ENCODE results near the gene SNX1. TPM values are rescaled to one million over a fixed set of nuclear protein-coding genes. Genes with fewer than 3 reads are reported as not detected.

The SNX1 gene
- polyA plus RNA-seq, 2 of the 4 experiments (the other 2 are of a cell fraction), result 86.7 to 89.4 TPM

- 37% methylated on average over 7 of the region's 8 CpGs for WGBS (ENCODE audit: missing lambda C conversion rate)
- H3K4me2 ChIP-seq, result peak overlapping the region; percentile 43
- ATAC-seq (peak in 1 of 2 experiments; percentile 60; a peak in 3 of 6 replicates), FAIRE-seq (no peak), DNase-seq (ENCODE audit: low read depth in 1 of 2, low spot score in 1 of 2) (peak; percentile 52 to 79)
- ChIA-PET CTCF (interaction anchor here (0.6 to 15.1 kb wide), 7 partner anchors 10 to 779 kb away, joined by 3 to 173 read pairs (median 12); no protein-coding TSS in a partner anchor), POLR2A (no interaction called here)
- TF ChIP-seq ZSCAN20 (CRISPR knock-in tag; IDR thresholded peaks at IDR 0.05) (no peak), KDM1A (IDR thresholded peaks at IDR 0.05; ENCODE audit: low read depth) (no peak), RARB (CRISPR knock-in tag; IDR thresholded peaks at IDR 0.05) (no peak), MAX (IDR thresholded peaks at IDR 0.05) (0 out of 2 replicates have a peak, but pooled peaks have one; percentile 40), FOSL2 (IDR thresholded peaks at IDR 0.05) (no peak), FOSL2 (CRISPR knock-in tag; IDR thresholded peaks at IDR 0.05) (0 out of 2 replicates have a peak, but pooled peaks have one; percentile 12), HEYL (CRISPR knock-in tag; IDR thresholded peaks at IDR 0.05) (no peak), SREBF2 (IDR thresholded peaks at IDR 0.05) (no peak), EHF (CRISPR knock-in tag; IDR thresholded peaks at IDR 0.05) (no peak), RAD21 (conservative IDR thresholded peaks at IDR 0.05 in 1 of 2, IDR thresholded peaks at IDR 0.05 in 1 of 2) (0 out of 5 replicates have a peak, but pooled peaks of 1 of the 2 experiments have one; percentile 11), CTCF (IDR thresholded peaks at IDR 0.05) (no peak), JUN (IDR thresholded peaks at IDR 0.05) (0 out of 5 replicates have a peak, but pooled peaks of 1 of the 2 experiments have one; percentile 31), HMGXB4 (CRISPR knock-in tag; IDR thresholded peaks at IDR 0.05; ENCODE audit: borderline replicate concordance) (no peak), CBX2 (IDR thresholded peaks at IDR 0.05; ENCODE audit: borderline replicate concordance, low read depth) (no peak), MAZ (IDR thresholded peaks at IDR 0.05; ENCODE audit: borderline replicate concordance, low read depth, low read length) (no peak), CHD2 (IDR thresholded peaks at IDR 0.05; ENCODE audit: low read length, partially characterized antibody) (peak; percentile 36), NPAS2 (CRISPR knock-in tag; IDR thresholded peaks at IDR 0.05; ENCODE audit: borderline replicate concordance) (no peak)
- TF ChIP-seq, protein P1, sequence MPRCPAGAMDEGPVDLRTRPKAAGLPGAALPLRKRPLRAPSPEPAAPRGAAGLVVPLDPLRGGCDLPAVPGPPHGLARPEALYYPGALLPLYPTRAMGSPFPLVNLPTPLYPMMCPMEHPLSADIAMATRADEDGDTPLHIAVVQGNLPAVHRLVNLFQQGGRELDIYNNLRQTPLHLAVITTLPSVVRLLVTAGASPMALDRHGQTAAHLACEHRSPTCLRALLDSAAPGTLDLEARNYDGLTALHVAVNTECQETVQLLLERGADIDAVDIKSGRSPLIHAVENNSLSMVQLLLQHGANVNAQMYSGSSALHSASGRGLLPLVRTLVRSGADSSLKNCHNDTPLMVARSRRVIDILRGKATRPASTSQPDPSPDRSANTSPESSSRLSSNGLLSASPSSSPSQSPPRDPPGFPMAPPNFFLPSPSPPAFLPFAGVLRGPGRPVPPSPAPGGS (IDR thresholded peaks at IDR 0.05), result no peak
- no peak overlapping the region for H3K4me3 ChIP-seq
- peaks cover 29% of the 10 kb centered on the region for H3K4me1 ChIP-seq
- no peaks in the 10 kb centered on the region for H3K9me3 ChIP-seq
- H3K27ac ChIP-seq, result peak overlapping the region in 1 of 2 experiments; percentile 61; a peak in 4 of 6 replicates
Observed at GRCh38 chr15:64050281-64051092, 45.3 kb upstream of the SNX1 start.

- 95% methylated on average over 2 of the region's 2 CpGs for WGBS (ENCODE audit: missing lambda C conversion rate)
- no peak for FAIRE-seq
- CTCF ChIA-PET, result interaction anchor here (0.6 to 15.1 kb wide), 6 partner anchors 10 to 779 kb away, joined by 3 to 173 read pairs (median 12); no protein-coding TSS in a partner anchor
Observed at GRCh38 chr15:64051093-64051402, 44.7 kb upstream of the SNX1 start.

More at GRCh38 chr15:64051093-64051402, 44.7 kb upstream of the SNX1 start:
- no peak for DNase-seq (ENCODE audit: low read depth in 1 of 2, low spot score in 1 of 2)
- H3K4me2 ChIP-seq, result peak overlapping the region; percentile 43
- H3K27ac ChIP-seq, result peak overlapping the region in 1 of 2 experiments; percentile 61; a peak in 3 of 6 replicates
- TF ChIP-seq HEYL (CRISPR knock-in tag; IDR thresholded peaks at IDR 0.05) (no peak), CBX8 (IDR thresholded peaks at IDR 0.05) (no peak), KDM1A (IDR thresholded peaks at IDR 0.05; ENCODE audit: low read depth) (0 out of 2 replicates have a peak, but pooled peaks have one; percentile 60)
- POLR2A ChIA-PET, result no interaction called here
- no peak overlapping the region for H3K4me3 ChIP-seq
- ATAC-seq, result no peak
- H3K4me1 ChIP-seq, result peaks cover 26% of the 10 kb centered on the region
- H3K9me3 ChIP-seq, result no peaks in the 10 kb centered on the region

Data from A549 (cell line).